ENCODE measurements around the gene PCDHGA12.

DNA sequence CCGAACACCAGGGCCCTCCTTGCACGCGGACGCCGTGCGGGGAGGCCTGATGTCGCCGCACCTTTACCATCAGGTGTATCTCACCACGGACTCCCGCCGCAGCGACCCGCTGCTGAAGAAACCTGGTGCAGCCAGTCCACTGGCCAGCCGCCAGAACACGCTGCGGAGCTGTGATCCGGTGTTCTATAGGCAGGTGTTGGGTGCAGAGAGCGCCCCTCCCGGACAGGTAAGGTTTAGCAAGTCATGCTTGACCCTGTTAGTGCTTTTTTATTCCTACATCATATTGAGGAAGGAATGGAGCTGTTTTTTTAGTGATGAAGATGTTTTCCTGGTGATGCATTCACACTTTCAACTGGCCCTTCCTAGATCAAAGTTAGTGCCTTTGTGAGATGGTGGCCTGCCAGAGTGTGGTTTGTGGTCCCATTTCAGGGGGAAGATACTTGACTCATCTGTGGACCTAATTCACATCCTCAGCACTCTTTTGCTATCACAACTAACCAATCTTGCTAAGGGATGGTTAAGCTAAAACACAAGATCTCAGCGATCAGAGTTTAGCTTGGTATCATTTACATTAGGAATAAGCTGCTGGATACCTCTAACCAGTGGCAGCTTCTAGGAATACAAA, 48.1 kb downstream of the PCDHGA12 start:
- TF ChIP-seq, protein P1, sequence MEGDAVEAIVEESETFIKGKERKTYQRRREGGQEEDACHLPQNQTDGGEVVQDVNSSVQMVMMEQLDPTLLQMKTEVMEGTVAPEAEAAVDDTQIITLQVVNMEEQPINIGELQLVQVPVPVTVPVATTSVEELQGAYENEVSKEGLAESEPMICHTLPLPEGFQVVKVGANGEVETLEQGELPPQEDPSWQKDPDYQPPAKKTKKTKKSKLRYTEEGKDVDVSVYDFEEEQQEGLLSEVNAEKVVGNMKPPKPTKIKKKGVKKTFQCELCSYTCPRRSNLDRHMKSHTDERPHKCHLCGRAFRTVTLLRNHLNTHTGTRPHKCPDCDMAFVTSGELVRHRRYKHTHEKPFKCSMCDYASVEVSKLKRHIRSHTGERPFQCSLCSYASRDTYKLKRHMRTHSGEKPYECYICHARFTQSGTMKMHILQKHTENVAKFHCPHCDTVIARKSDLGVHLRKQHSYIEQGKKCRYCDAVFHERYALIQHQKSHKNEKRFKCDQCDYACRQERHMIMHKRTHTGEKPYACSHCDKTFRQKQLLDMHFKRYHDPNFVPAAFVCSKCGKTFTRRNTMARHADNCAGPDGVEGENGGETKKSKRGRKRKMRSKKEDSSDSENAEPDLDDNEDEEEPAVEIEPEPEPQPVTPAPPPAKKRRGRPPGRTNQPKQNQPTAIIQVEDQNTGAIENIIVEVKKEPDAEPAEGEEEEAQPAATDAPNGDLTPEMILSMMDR (IDR thresholded peaks at IDR 0.05 in 2 of 3, conservative IDR thresholded peaks at IDR 0.05 in 1 of 3; ENCODE audit: borderline replicate concordance in 1 of 3, insufficient read depth in 1 of 3, low read depth in 2 of 3, low read length in 2 of 3) = no peak
- no peak for TF ChIP-seq RAD21 (IDR thresholded peaks at IDR 0.05; ENCODE audit: low read depth)
- TF ChIP-seq EZH2 (IDR thresholded peaks at IDR 0.05) = no peak
- TF ChIP-seq CEBPB (IDR thresholded peaks at IDR 0.05; ENCODE audit: low read depth) = no peak
- no peak for TF ChIP-seq ZNF274 (IDR thresholded peaks at IDR 0.05; ENCODE audit: low read depth, low read length)
- no peak for TF ChIP-seq POLR2AphosphoS5 (IDR thresholded peaks at IDR 0.05; ENCODE audit: low read depth, low read length)
- TF ChIP-seq POLR2A (IDR thresholded peaks at IDR 0.05; ENCODE audit: borderline replicate concordance, extremely low read depth, insufficient read depth, insufficient read length) = no peak
- no peak for TF ChIP-seq EZH2phosphoT487 (IDR thresholded peaks at IDR 0.05; ENCODE audit: borderline replicate concordance)
- no peak for TF ChIP-seq YY1 (IDR thresholded peaks at IDR 0.05; ENCODE audit: extremely low read depth, insufficient replicate concordance, low read depth, low read length)
- TF ChIP-seq, protein P2, sequence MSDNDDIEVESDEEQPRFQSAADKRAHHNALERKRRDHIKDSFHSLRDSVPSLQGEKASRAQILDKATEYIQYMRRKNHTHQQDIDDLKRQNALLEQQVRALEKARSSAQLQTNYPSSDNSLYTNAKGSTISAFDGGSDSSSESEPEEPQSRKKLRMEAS (IDR thresholded peaks at IDR 0.05) = no peak

Data from HCT116 (cell line).